HG02870 (cell line): ENCODE data around the gene RNF215.
"Not testable (repeated sequence)": the region's sequence is repeated elsewhere in the genome, so short reads cannot be mapped to it uniquely, and the experiment has no call there.

ENCODE experiments used
- ATAC-seq: cut with Tn5 transposase; IDR thresholded peaks from one replicate; pipeline ENCODE4 v1.9.1; 2021; ENCODE audit warnings: mild to moderate bottlenecking, moderate library complexity; ENCODE audit not compliant: unreplicated experiment

The RNF215 gene

GRCh38 chr22:30421695-30422480 lies 34.7 kb upstream of the RNF215 start:
- ATAC-seq: no peak

GRCh38 chr22:30420347-30421125 lies 33.3 kb upstream of the RNF215 start:
- no peak for ATAC-seq

- no peak for ATAC-seq
Measured at GRCh38 chr22:30416837-30417236, 29.6 kb upstream of the RNF215 start.

- no peak for ATAC-seq
Measured at GRCh38 chr22:30416403-30416802, 29.2 kb upstream of the RNF215 start.

- ATAC-seq: no peak
Measured at GRCh38 chr22:30414525-30415047, 27.4 kb upstream of the RNF215 start.

- ATAC-seq: no peak
Measured at GRCh38 chr22:30413745-30414524, 26.7 kb upstream of the RNF215 start.

GRCh38 chr22:30413001-30413400 lies 25.8 kb upstream of the RNF215 start:
- ATAC-seq: no peak

GRCh38 chr22:30411780-30412179 lies 24.6 kb upstream of the RNF215 start:
- ATAC-seq: no peak

GRCh38 chr22:30408388-30409102 lies 21.3 kb upstream of the RNF215 start:
- ATAC-seq: no peak

GRCh38 chr22:30406400-30406799 lies 19.2 kb upstream of the RNF215 start:
- ATAC-seq: no peak

- no peak for ATAC-seq
Measured at GRCh38 chr22:30405731-30406130, 18.5 kb upstream of the RNF215 start.

- ATAC-seq: no peak
Measured at GRCh38 chr22:30404307-30404706, 17.1 kb upstream of the RNF215 start.

GRCh38 chr22:30402766-30403104 lies 15.5 kb upstream of the RNF215 start:
- ATAC-seq: not testable (repeated sequence)

- ATAC-seq: no peak
Measured at GRCh38 chr22:30402028-30402765, 15.0 kb upstream of the RNF215 start.

- not testable (repeated sequence) for ATAC-seq
Measured at GRCh38 chr22:30401024-30401423, 13.8 kb upstream of the RNF215 start.

GRCh38 chr22:30400159-30400558 lies 12.9 kb upstream of the RNF215 start:
- ATAC-seq: no peak

- ATAC-seq: no peak
Measured at GRCh38 chr22:30399718-30400117, 12.5 kb upstream of the RNF215 start.

- ATAC-seq: no peak
Measured at GRCh38 chr22:30398685-30399680, 11.8 kb upstream of the RNF215 start.
